HepG2 (cell line): Measurements from ENCODE around the gene HIF3A. TPM values are rescaled to one million over a fixed set of nuclear protein-coding genes. Genes with fewer than 3 reads are reported as not detected.
"Not testable (repeated sequence)": the region's sequence is repeated elsewhere in the genome, so short reads cannot be mapped to it uniquely, and the experiment has no call there.

Experiments
- ATAC-seq: fragments of 200-7000 bp; cut with Tn5 transposase; 3 replicates; pipeline ENCODE4 v1.9.1; 2020; ENCODE audit warnings: mild to moderate bottlenecking, moderate library complexity
- BruUV-seq: library from RNA; stranded (reverse); fragments of 400-500 nt; replicated peaks from 2 replicates; lab custom pipeline; 2021; lab: Mats Ljungman, UMichigan
- CTCF ChIA-PET: fragments of 300-600 bp; formaldehyde crosslinking; extraction: SDS; loops from one replicate; lab custom pipeline; 2021; ENCODE audit warnings: low total read pairs, inconsistent platforms, low intra/inter-chr PET ratio; lab: Yijun Ruan, JAX
- POLR2A ChIA-PET: fragments of 350-600 bp; sonication (Branson Sonifier 250); formaldehyde crosslinking; loops from one replicate; lab custom pipeline; 2020; ENCODE audit warnings: antibody characterized with exemption, inconsistent platforms; lab: Yijun Ruan, JAX
- DNase-seq: peaks from one replicate; pipeline ENCODE4 v3.0.0-alpha.2; 2015; ENCODE audit warnings: low spot score
- FAIRE-seq: peaks from 3 replicates; lab custom pipeline; 2011; peaks lifted over from hg19 to GRCh38; lab: Jason Lieb, UNC
- H2AFZ ChIP-seq: one replicate; pipeline ENCODE4 v1.6.1; 2011; ENCODE audit warnings: low read length, inconsistent platforms
- H3K27ac ChIP-seq: fragments of 300-600 bp; 3 replicates; pipeline ENCODE4 v1.8.0; 2011; ENCODE audit warnings: mixed run types, mild to moderate bottlenecking, mixed read lengths, low read length, inconsistent platforms; ENCODE audit not compliant: insufficient read depth; ENCODE audit errors: extremely low read length
- H3K27me3 ChIP-seq, 2 experiments: fragments of 200-600 bp in 1 of 2; 2 replicates in 1 of 2; 3 replicates in 1 of 2; pipeline versions ENCODE4 v1.6.0 to v1.8.0; 2011; ENCODE audit warnings: low read length in 2 of 2, mild to moderate bottlenecking in 2 of 2, moderate library complexity in 2 of 2, inconsistent platforms in 1 of 2; ENCODE audit not compliant: insufficient read depth in 2 of 2, control insufficient read depth in 1 of 2
- H3K36me3 ChIP-seq, 2 experiments: fragments of 200-600 bp in 1 of 2; replicated peaks in 1 of 2; 2 replicates in 1 of 2; 3 replicates in 1 of 2; pipeline versions ENCODE4 v1.5.1 to v1.8.0; 2011; ENCODE audit warnings: low read length in 2 of 2, inconsistent platforms in 1 of 2; ENCODE audit not compliant: insufficient read depth in 2 of 2, control insufficient read depth in 1 of 2
- H3K4me1 ChIP-seq: 2 replicates; pipeline ENCODE4 v1.5.1; 2012; ENCODE audit warnings: low read length, inconsistent platforms; ENCODE audit not compliant: insufficient read depth
- H3K4me2 ChIP-seq: 2 replicates; pipeline ENCODE4 v1.6.0; 2011; ENCODE audit warnings: low read depth, low read length, inconsistent platforms
- H3K4me3 ChIP-seq, 3 experiments: fragments of 200-600 bp in 1 of 3; sonication (generic), shearing (Covaris generic) in 1 of 3; replicated peaks in 1 of 3; 2 replicates each; pipeline ENCODE4 v1.5.1; 2011 to 2016; ENCODE audit warnings: low read length in 3 of 3, inconsistent platforms in 2 of 3, low read depth in 2 of 3, mild to moderate bottlenecking in 2 of 3, control low read depth in 1 of 3, mixed read lengths in 1 of 3; ENCODE audit not compliant: insufficient read depth in 1 of 3
- H3K79me2 ChIP-seq: one replicate; pipeline ENCODE4 v1.6.1; 2011; ENCODE audit warnings: low read length, inconsistent platforms; ENCODE audit not compliant: insufficient read depth
- H3K9ac ChIP-seq: 2 replicates; pipeline ENCODE4 v1.6.0; 2011; ENCODE audit warnings: mild to moderate bottlenecking, low read depth, low read length, inconsistent platforms; ENCODE audit not compliant: insufficient read depth
- H3K9me3 ChIP-seq: 2 replicates; pipeline ENCODE4 v1.5.1; 2012; ENCODE audit warnings: mild to moderate bottlenecking, low read length
- H4K20me1 ChIP-seq: 2 replicates; pipeline ENCODE4 v1.6.0; 2011; ENCODE audit warnings: inconsistent platforms, mild to moderate bottlenecking, low read length, moderate library complexity; ENCODE audit not compliant: insufficient read depth
- BCLAF1 ChIP-seq: fragments of 450-650 bp; IDR thresholded peaks from 2 replicates; pipeline ENCODE4 v1.6.1; 2017; ENCODE audit warnings: mild to moderate bottlenecking
- CBX5 ChIP-seq: sonication (generic); formaldehyde crosslinking; IDR thresholded peaks from 2 replicates; pipeline ENCODE4 v1.4.0; 2020; ENCODE audit warnings: missing genetic modification reagents, borderline replicate concordance
- ZNF639 ChIP-seq: conservative IDR thresholded peaks from 2 replicates; pipeline ENCODE4 v1.6.1; 2018; ENCODE audit warnings: missing genetic modification reagents
- ZNF770 ChIP-seq: sonication (generic); formaldehyde crosslinking; IDR thresholded peaks from 2 replicates; pipeline ENCODE4 v1.5.0; 2020; ENCODE audit warnings: mild to moderate bottlenecking, missing genetic modification reagents
- WGBS: methylation state at CpG from one replicate; pipeline ENCODE4 v1.1.6; 2017; ENCODE audit warnings: low lambda C conversion rate; 5-methylcytosine and 5-hydroxymethylcytosine counted together
- in situ Hi-C: cut with HindIII; loops from 2 replicates; pipeline ENCODE4 v1.10.0; 2017; ENCODE audit warnings: low pct_unique_long_range_greater_than_20kb; ENCODE audit not compliant: extremely low pct_ligation_motif_present
- intact Hi-C: fragments of 100-400 bp; cut with micrococcal nuclease; formaldehyde crosslinking; loops from one replicate; pipeline ENCODE4 v1.10.0; 2022; ENCODE audit not compliant: unreplicated experiment
- polyA plus RNA-seq, 8 experiments: library from polyadenylated mRNA; depleted of rRNA in 3 of 8; stranded (reverse) in 7 of 8; unstranded in 1 of 8; fragments of >200 nt; fragmentation: Illumina TruSeq in 4 of 8; extraction: Trizol in 4 of 8; gene quantifications; 2 replicates each; pipeline versions ENCODE4 v1.2.1 to v1.2.3, GENCODE V29; 2011 to 2016; ENCODE audit warnings: low read depth in 4 of 8, missing spikeins in 1 of 8, mixed read lengths in 1 of 8; ENCODE audit not compliant: insufficient read depth in 1 of 8
- total RNA-seq, 5 experiments: library from RNA; depleted of rRNA; stranded (reverse); fragments of >200 nt; fragmentation: Illumina TruSeq; extraction: Trizol; gene quantifications; 2 replicates each; pipeline ENCODE4 v1.2.3, GENCODE V29; 2016; ENCODE audit warnings: low read depth in 1 of 5

The HIF3A gene
- total and polyA plus RNA-seq, 2 of the 13 experiments (the other 11 are each of a cell fraction or from before 2014, with no cell fraction given) = 0.09 to 0.22 TPM

- TF ChIP-seq BCLAF1 (no peak), ZNF770 (no peak), ZNF639 (no peak), CBX5 (no peak)
Observed at GRCh38 chr19:46374536-46375475, 78.0 kb downstream of the HIF3A start (continued).

GRCh38 chr19:46375476-46376067 lies 78.7 kb downstream of the HIF3A start:
- H2AFZ ChIP-seq, ATAC-seq, H3K9me3 ChIP-seq, FAIRE-seq, DNase-seq, H3K4me3 ChIP-seq, intact Hi-C loops, in situ Hi-C loops, H3K9ac ChIP-seq, CTCF ChIA-PET, H3K27ac ChIP-seq, POLR2A ChIA-PET, H4K20me1 ChIP-seq, H3K27me3 ChIP-seq, H3K79me2 ChIP-seq, H3K4me2 ChIP-seq, BruUV-seq, H3K4me1 ChIP-seq: not testable (repeated sequence)
- peaks cover 23 to 50% of the 10 kb centered on the region in 2 experiments for H3K36me3 ChIP-seq
- WGBS = over 99% methylated on average over 16 of the region's 22 CpGs
